ENCODE data around the gene CD96. TPM values are rescaled to one million over a fixed set of nuclear protein-coding genes. Genes with fewer than 3 reads are reported as not detected.

Gene CD96
- total and polyA plus RNA-seq, 9 donors, result 0.13 to 3.0 (median 0.72) TPM

DNA sequence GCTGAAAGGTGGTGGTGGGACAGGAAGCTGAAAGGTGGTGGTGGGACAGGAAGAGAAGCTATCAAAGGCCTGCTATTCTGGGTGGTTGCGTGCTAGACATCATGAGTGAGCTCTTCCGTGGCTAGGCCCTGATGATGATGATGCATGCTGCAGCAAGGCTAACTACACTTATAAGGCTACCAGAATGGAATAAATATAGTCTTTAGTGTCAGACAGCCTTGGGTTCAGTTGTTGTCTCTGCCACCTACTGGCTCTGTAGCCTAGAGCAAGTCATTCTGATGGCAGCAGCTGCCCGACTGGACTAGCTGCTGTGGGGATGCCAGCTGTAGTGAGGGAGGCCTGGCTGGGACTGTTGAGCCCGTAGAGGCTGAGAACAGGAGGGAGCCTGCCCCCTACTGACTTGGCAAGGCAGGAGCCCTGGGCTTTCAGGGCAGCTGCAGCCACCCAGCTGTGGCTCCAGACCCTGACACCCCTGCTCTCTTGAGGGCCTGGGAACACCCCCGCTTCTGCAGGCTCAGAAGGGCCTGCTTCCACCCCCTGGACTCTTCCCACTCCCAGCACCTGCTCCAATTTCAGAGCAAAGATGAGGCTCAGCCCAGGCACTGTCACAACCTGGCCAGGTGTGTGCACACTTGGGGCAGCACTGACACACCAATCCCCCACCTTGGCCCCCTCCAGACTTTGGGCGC, 74.6 kb downstream of the CD96 start:
- intact Hi-C loops (cut with DNase I), result no loop called here
- Histone ChIP-seq H3K36me3 (no peaks in the 10 kb centered on the region), H3K27ac (no peak overlapping the region), H3K9me3 (no peaks in the 10 kb centered on the region), H3K4me1 (ENCODE audit: insufficient read depth) (no peaks in the 10 kb centered on the region), H3K4me3 (no peak overlapping the region), H3K27me3 (no peaks in the 10 kb centered on the region)
- 90 to 91% (median 91%) methylated on average over 6 of the region's 6 CpGs for WGBS, 3 donors
- no peak for TF ChIP-seq EP300 (IDR thresholded peaks at IDR 0.05)
- TF ChIP-seq, protein P1, sequence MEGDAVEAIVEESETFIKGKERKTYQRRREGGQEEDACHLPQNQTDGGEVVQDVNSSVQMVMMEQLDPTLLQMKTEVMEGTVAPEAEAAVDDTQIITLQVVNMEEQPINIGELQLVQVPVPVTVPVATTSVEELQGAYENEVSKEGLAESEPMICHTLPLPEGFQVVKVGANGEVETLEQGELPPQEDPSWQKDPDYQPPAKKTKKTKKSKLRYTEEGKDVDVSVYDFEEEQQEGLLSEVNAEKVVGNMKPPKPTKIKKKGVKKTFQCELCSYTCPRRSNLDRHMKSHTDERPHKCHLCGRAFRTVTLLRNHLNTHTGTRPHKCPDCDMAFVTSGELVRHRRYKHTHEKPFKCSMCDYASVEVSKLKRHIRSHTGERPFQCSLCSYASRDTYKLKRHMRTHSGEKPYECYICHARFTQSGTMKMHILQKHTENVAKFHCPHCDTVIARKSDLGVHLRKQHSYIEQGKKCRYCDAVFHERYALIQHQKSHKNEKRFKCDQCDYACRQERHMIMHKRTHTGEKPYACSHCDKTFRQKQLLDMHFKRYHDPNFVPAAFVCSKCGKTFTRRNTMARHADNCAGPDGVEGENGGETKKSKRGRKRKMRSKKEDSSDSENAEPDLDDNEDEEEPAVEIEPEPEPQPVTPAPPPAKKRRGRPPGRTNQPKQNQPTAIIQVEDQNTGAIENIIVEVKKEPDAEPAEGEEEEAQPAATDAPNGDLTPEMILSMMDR (IDR thresholded peaks at IDR 0.05), result no peak
- no peak for TF ChIP-seq POLR2A (IDR thresholded peaks at IDR 0.05)
- DNase-seq, result no peak

- Histone ChIP-seq H3K4me1 (ENCODE audit: insufficient read depth) (no peaks in the 10 kb centered on the region), H3K4me3 (no peak overlapping the region), H3K27me3 (no peaks in the 10 kb centered on the region), H3K27ac (no peak overlapping the region), H3K36me3 (no peaks in the 10 kb centered on the region), H3K9me3 (no peaks in the 10 kb centered on the region)
- DNase-seq, result no peak
- 92 to 95% (median 93%) methylated on average over 3 of the region's 3 CpGs for WGBS, 3 donors
- TF ChIP-seq, protein P1 (IDR thresholded peaks at IDR 0.05), result no peak
- TF ChIP-seq EP300 (IDR thresholded peaks at IDR 0.05), result no peak
- TF ChIP-seq POLR2A (IDR thresholded peaks at IDR 0.05), result no peak
- intact Hi-C loops (cut with DNase I), result no loop called here
Observed at GRCh38 chr3:111617406-111617805, 75.4 kb downstream of the CD96 start.

DNA sequence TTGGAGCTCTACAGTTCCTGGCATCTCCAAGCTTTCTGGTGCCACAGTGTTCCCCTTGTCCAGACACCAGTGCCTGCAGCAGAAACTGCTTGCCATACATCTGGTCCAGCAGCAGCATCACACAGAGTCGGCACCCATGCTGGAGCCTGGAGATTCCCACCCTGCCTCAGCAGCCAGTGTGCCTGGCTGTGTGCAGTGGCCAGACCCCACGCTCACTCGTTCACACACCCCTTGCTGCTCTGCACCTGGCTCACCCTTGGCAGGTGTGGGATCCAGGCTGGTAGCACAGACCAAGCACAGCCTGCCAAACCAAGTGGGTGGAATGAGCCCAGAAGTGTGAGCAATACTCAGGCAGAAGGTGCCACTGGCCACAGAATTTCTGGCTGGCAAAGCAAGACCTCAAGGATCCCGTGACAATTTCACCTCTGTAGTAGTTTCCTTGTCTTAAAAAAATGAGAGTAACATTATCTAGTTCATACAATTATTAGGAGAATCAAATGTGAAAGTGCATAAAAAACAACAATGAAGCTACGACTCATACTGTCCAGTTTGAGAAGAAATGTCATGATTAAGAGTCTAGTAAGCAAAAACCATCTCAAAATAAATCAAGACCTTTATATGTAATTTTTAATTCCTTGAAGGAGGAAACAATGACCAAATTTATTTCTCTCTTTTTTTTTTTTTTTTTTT, 76.1 kb downstream of the CD96 start:
- H3K4me1 ChIP-seq (ENCODE audit: insufficient read depth), result no peaks in the 10 kb centered on the region
- 92 to 93% (median 93%) methylated on average over 5 of the region's 5 CpGs for WGBS, 3 donors
- TF ChIP-seq, protein P1 (IDR thresholded peaks at IDR 0.05), result no peak
- TF ChIP-seq EP300 (IDR thresholded peaks at IDR 0.05) (no peak), POLR2A (IDR thresholded peaks at IDR 0.05) (no peak)
- intact Hi-C loops (cut with DNase I), result no loop called here
- H3K27ac ChIP-seq, result no peak overlapping the region
- DNase-seq, result no peak
- H3K27me3 ChIP-seq, result no peaks in the 10 kb centered on the region
- H3K9me3 ChIP-seq, result no peaks in the 10 kb centered on the region
- H3K36me3 ChIP-seq, result no peaks in the 10 kb centered on the region
- H3K4me3 ChIP-seq, result no peak overlapping the region

- no peak for TF ChIP-seq EP300 (IDR thresholded peaks at IDR 0.05)
- TF ChIP-seq, protein P1 (IDR thresholded peaks at IDR 0.05), result no peak
- DNase-seq, result no peak
- Histone ChIP-seq H3K9me3 (no peaks in the 10 kb centered on the region), H3K36me3 (no peaks in the 10 kb centered on the region), H3K4me1 (ENCODE audit: insufficient read depth) (no peaks in the 10 kb centered on the region), H3K27ac (no peak overlapping the region), H3K27me3 (no peaks in the 10 kb centered on the region), H3K4me3 (no peak overlapping the region)
- intact Hi-C loops (cut with DNase I), result no loop called here
Observed at GRCh38 chr3:111618945-111619344, 76.9 kb downstream of the CD96 start.

All from ovary (tissue), 9 donors.